PC-3 (cell line): Measurements from ENCODE around the gene WDR41. TPM values are rescaled to one million over a fixed set of nuclear protein-coding genes. Genes with fewer than 3 reads are reported as not detected.

Experiments
- ATAC-seq: fragments of 200-7000 bp; cut with Tn5 transposase; 2 replicates; pipeline ENCODE4 v1.9.1; 2020; ENCODE audit warnings: mild to moderate bottlenecking, moderate library complexity
- BruUV-seq: library from RNA; stranded (reverse); fragments of 400-500 nt; replicated peaks from 2 replicates; lab custom pipeline; 2021; lab: Mats Ljungman, UMichigan
- CTCF ChIA-PET: fragments of 300-600 bp; sonication (Branson Sonifier 250); formaldehyde crosslinking; loops from one replicate; lab custom pipeline; 2022; ENCODE audit warnings: antibody characterized with exemption; lab: Charles Lee
- POLR2A ChIA-PET: fragments of 300-600 bp; sonication (Branson Sonifier 250); formaldehyde crosslinking; loops from one replicate; lab custom pipeline; 2022; ENCODE audit warnings: antibody characterized with exemption; ENCODE audit not compliant: unreplicated experiment; lab: Charles Lee
- DNase-seq: peaks from one replicate; pipeline ENCODE4 v3.0.0-alpha.2; 2015
- H2AFZ ChIP-seq: fragments of 300-600 bp; sonication (generic); 2 replicates; pipeline ENCODE4 v1.6.0; 2016; ENCODE audit warnings: antibody characterized with exemption, low read length
- H3F3A ChIP-seq: fragments of 300-600 bp; sonication (generic); one replicate; pipeline ENCODE4 v1.6.0; 2017; ENCODE audit warnings: antibody characterized with exemption, low read length, control low read depth, mild to moderate bottlenecking; ENCODE audit not compliant: unreplicated experiment
- H3K27ac ChIP-seq: fragments of 300-600 bp; sonication (generic); 2 replicates; pipeline ENCODE4 v1.5.1; 2016; ENCODE audit warnings: mild to moderate bottlenecking, low read length
- H3K27me3 ChIP-seq: fragments of 300-600 bp; sonication (generic); 2 replicates; pipeline ENCODE4 v1.6.1; 2016; ENCODE audit warnings: low read length, mixed read lengths
- H3K36me3 ChIP-seq: fragments of 300-600 bp; sonication (generic); 2 replicates; pipeline ENCODE4 v1.6.1; 2016; ENCODE audit warnings: low read depth, mixed run types, low read length, mixed read lengths
- H3K4me1 ChIP-seq: fragments of 300-600 bp; sonication (generic); 2 replicates; pipeline ENCODE4 v1.5.1; 2016; ENCODE audit warnings: low read length; ENCODE audit not compliant: insufficient read depth
- H3K4me2 ChIP-seq: fragments of 300-600 bp; sonication (generic); 2 replicates; pipeline ENCODE4 v1.6.0; 2016; ENCODE audit warnings: low read length
- H3K4me3 ChIP-seq: fragments of 300-600 bp; sonication (generic); 2 replicates; pipeline ENCODE4 v1.5.1; 2016; ENCODE audit warnings: mild to moderate bottlenecking, low read length, mixed read lengths
- H3K79me2 ChIP-seq: fragments of 300-600 bp; sonication (generic); 2 replicates; pipeline ENCODE4 v1.6.1; 2017; ENCODE audit warnings: low read length, mixed read lengths
- H3K9ac ChIP-seq: fragments of 300-600 bp; sonication (generic); 2 replicates; pipeline ENCODE4 v1.6.0; 2016; ENCODE audit warnings: mild to moderate bottlenecking, low read length
- H3K9me2 ChIP-seq: fragments of 300-600 bp; sonication (generic); replicated peaks from 2 replicates; pipeline ENCODE4 v1.6.1; 2016; ENCODE audit warnings: mixed run types, low read length, mixed read lengths
- H3K9me3 ChIP-seq: fragments of 300-600 bp; sonication (generic); 2 replicates; pipeline ENCODE4 v1.6.1; 2016; ENCODE audit warnings: low read length, mixed read lengths
- H4K20me1 ChIP-seq: fragments of 300-600 bp; sonication (generic); 2 replicates; pipeline ENCODE4 v1.6.1; 2016; ENCODE audit warnings: low read length, mixed read lengths
- EZH2 ChIP-seq: fragments of 300-600 bp; sonication (generic); IDR thresholded peaks from one replicate; pipeline ENCODE4 v1.6.1; 2017; ENCODE audit warnings: antibody characterized with exemption, mild to moderate bottlenecking, low read length; ENCODE audit not compliant: unreplicated experiment
- EZH2phosphoT487 ChIP-seq: fragments of 300-600 bp; sonication (generic); IDR thresholded peaks from 2 replicates; pipeline ENCODE4 v1.6.1; 2018; ENCODE audit warnings: mild to moderate bottlenecking, antibody characterized with exemption, low read length, borderline replicate concordance
- intact Hi-C: fragments of 100-400 bp; cut with micrococcal nuclease; formaldehyde crosslinking; loops from 2 replicates; pipeline ENCODE4 v1.9.0; 2023
- total RNA-seq: library from RNA; depleted of rRNA; stranded (reverse); fragments of >200 nt; gene quantifications from 2 replicates; pipeline ENCODE4 v1.2.3, GENCODE V29; 2014
- TF ChIP-seq, protein P1 (sequence below): fragments of 300-600 bp; sonication (generic); conservative IDR thresholded peaks from 2 replicates; pipeline ENCODE4 v1.5.1; 2017; ENCODE audit warnings: antibody characterized with exemption, low read depth, mild to moderate bottlenecking, low read length

Gene WDR41
- total RNA-seq, 1 experiment from 2014 or later, result 19.5 TPM

DNA sequence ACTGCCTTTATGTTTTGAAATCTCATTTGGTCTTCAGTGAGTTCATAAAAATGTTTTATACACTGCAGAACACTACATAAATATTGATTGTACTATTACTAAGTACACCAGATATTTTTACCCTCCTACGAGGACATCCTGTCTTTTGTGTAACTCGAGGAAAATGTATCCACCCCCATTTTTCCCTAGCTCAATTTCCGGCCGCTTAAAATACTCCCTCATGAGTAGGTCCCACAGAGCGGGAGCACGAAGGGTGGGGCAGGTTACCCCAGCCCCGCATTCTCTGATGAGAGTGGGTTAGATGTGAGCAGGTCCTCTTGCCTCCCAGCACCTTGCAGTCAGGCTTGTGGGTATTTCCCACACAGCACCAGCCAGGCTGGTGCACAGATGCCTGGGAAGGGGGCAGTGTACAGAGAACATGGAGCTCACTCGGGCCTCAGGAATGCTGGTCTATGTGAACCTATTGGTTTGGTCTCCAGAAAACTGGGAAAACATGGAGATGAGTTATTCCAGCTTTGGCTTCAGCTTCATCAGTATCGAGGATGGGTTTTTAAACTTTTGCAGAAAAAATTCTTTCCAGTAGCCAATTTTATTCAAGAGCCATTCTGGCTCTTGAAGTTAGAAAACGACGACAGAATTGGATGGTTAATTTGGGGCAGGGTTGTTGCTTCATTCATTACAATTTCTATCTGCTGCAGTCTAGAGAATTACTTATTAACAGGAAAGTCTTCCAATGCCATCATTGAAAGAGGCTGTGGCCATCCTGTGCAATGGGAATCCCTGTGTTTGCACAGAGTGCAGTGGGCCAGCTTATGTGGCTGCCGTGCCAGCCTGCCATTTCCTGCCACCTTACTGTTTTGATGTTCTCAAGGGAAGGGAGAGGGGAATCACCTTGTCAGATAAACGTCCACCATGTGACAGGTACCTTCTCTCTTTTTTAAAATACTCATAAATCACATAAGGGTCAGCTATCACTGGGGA is 73.2 kb downstream of the WDR41 start:
- H3K4me3 ChIP-seq, result no peak overlapping the region
- ATAC-seq (peak; percentile 48), DNase-seq (peak; percentile 25)
- no peak overlapping the region for H3K4me2 ChIP-seq
- BruUV-seq, result no TSS peak
- H3K79me2 ChIP-seq, result no peaks in the 10 kb centered on the region
- H3K9me3 ChIP-seq, result no peaks in the 10 kb centered on the region
- POLR2A ChIA-PET, result no interaction called here
- no peak overlapping the region for H2AFZ ChIP-seq
- intact Hi-C loops, result no loop called here
- H3K4me1 ChIP-seq, result 0 out of 2 replicates have a peak, but pooled peaks cover 9% of the 10 kb centered on the region
- TF ChIP-seq, protein P1, sequence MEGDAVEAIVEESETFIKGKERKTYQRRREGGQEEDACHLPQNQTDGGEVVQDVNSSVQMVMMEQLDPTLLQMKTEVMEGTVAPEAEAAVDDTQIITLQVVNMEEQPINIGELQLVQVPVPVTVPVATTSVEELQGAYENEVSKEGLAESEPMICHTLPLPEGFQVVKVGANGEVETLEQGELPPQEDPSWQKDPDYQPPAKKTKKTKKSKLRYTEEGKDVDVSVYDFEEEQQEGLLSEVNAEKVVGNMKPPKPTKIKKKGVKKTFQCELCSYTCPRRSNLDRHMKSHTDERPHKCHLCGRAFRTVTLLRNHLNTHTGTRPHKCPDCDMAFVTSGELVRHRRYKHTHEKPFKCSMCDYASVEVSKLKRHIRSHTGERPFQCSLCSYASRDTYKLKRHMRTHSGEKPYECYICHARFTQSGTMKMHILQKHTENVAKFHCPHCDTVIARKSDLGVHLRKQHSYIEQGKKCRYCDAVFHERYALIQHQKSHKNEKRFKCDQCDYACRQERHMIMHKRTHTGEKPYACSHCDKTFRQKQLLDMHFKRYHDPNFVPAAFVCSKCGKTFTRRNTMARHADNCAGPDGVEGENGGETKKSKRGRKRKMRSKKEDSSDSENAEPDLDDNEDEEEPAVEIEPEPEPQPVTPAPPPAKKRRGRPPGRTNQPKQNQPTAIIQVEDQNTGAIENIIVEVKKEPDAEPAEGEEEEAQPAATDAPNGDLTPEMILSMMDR, result no peak
- TF ChIP-seq EZH2, result no peak
- H3K36me3 ChIP-seq, result no peaks in the 10 kb centered on the region
- no peak overlapping the region for H3K27ac ChIP-seq
- H3K27me3 ChIP-seq, result no peaks in the 10 kb centered on the region
- no peaks in the 10 kb centered on the region for H3F3A ChIP-seq
- CTCF ChIA-PET, result no interaction called here
- H3K9ac ChIP-seq, result no peak overlapping the region
- H4K20me1 ChIP-seq, result no peaks in the 10 kb centered on the region
- no peaks in the 10 kb centered on the region for H3K9me2 ChIP-seq

- H3K79me2 ChIP-seq, result no peaks in the 10 kb centered on the region
- no peak overlapping the region for H3K9ac ChIP-seq
- H3K27me3 ChIP-seq, result no peaks in the 10 kb centered on the region
- no peaks in the 10 kb centered on the region for H3K9me3 ChIP-seq
- H3K4me2 ChIP-seq, result no peak overlapping the region
- H2AFZ ChIP-seq, result no peak overlapping the region
- no peaks in the 10 kb centered on the region for H3F3A ChIP-seq
- intact Hi-C loops, result no loop called here
- H3K27ac ChIP-seq, result no peak overlapping the region
- ChIA-PET CTCF (no interaction called here), POLR2A (no interaction called here)
- no peaks in the 10 kb centered on the region for H3K36me3 ChIP-seq
- no peak overlapping the region for H3K4me3 ChIP-seq
- BruUV-seq, result no TSS peak
- ATAC-seq, result no peak
- H3K4me1 ChIP-seq, result 0 out of 2 replicates have a peak, but pooled peaks cover 9% of the 10 kb centered on the region
- DNase-seq, result no peak
- TF ChIP-seq EZH2, result no peak
- TF ChIP-seq, protein P1, result no peak
- no peak for TF ChIP-seq EZH2phosphoT487
- no peaks in the 10 kb centered on the region for H3K9me2 ChIP-seq
- no peaks in the 10 kb centered on the region for H4K20me1 ChIP-seq
These were observed 74.0 kb downstream of the WDR41 start for GRCh38 chr5:77418162-77418561.

DNA sequence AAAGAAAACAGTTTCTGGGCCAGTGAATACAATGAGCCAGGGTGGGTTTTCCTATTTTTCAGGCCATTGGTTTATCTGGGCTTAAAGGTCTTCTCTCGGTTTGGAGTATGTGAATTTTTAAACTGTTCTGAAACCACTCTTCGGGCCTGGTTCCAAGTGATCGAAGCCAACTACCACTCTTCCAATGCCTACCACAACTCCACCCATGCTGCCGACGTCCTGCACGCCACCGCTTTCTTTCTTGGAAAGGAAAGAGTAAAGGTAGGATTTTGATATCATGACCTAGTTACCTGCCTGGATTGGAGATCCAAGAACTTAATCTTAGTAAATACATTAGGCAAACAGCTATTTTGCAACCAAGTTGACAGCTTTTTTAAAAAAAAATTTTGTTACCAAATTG is 79.1 kb downstream of the WDR41 start:
- intact Hi-C loops, result no loop called here
- Histone ChIP-seq H4K20me1 (no peaks in the 10 kb centered on the region), H3F3A (no peaks in the 10 kb centered on the region), H3K27ac (no peak overlapping the region), H3K9me2 (no peaks in the 10 kb centered on the region), H3K4me3 (no peak overlapping the region), H3K27me3 (no peaks in the 10 kb centered on the region), H2AFZ (no peak overlapping the region), H3K9ac (no peak overlapping the region), H3K79me2 (no peaks in the 10 kb centered on the region), H3K36me3 (no peaks in the 10 kb centered on the region), H3K9me3 (no peaks in the 10 kb centered on the region), H3K4me1 (no peaks in the 10 kb centered on the region), H3K4me2 (no peak overlapping the region)
- CTCF ChIA-PET, result no interaction called here
- no peak for DNase-seq
- BruUV-seq, result no TSS peak
- TF ChIP-seq EZH2phosphoT487, result no peak
- TF ChIP-seq, protein P1, result no peak
- TF ChIP-seq EZH2, result no peak
- POLR2A ChIA-PET, result no interaction called here
- ATAC-seq, result no peak
